HepG2 (cell line): ENCODE data around the gene NGEF. TPM values are rescaled to one million over a fixed set of nuclear protein-coding genes. Genes with fewer than 3 reads are reported as not detected.

Source experiments
- ATAC-seq: fragments of 200-7000 bp; cut with Tn5 transposase; 3 replicates; pipeline ENCODE4 v1.9.1; 2020; ENCODE audit warnings: mild to moderate bottlenecking, moderate library complexity
- BruUV-seq: library from RNA; stranded (reverse); fragments of 400-500 nt; replicated peaks from 2 replicates; lab custom pipeline; 2021; lab: Mats Ljungman, UMichigan
- CTCF ChIA-PET: fragments of 300-600 bp; formaldehyde crosslinking; extraction: SDS; loops from one replicate; lab custom pipeline; 2021; ENCODE audit warnings: low total read pairs, inconsistent platforms, low intra/inter-chr PET ratio; lab: Yijun Ruan, JAX
- POLR2A ChIA-PET: fragments of 350-600 bp; sonication (Branson Sonifier 250); formaldehyde crosslinking; loops from one replicate; lab custom pipeline; 2020; ENCODE audit warnings: antibody characterized with exemption, inconsistent platforms; lab: Yijun Ruan, JAX
- DNase-seq: peaks from one replicate; pipeline ENCODE4 v3.0.0-alpha.2; 2015; ENCODE audit warnings: low spot score
- FAIRE-seq: peaks from 3 replicates; lab custom pipeline; 2011; peaks lifted over from hg19 to GRCh38; lab: Jason Lieb, UNC
- H2AFZ ChIP-seq: one replicate; pipeline ENCODE4 v1.6.1; 2011; ENCODE audit warnings: low read length, inconsistent platforms
- H3K27ac ChIP-seq: fragments of 300-600 bp; 3 replicates; pipeline ENCODE4 v1.8.0; 2011; ENCODE audit warnings: mixed run types, mild to moderate bottlenecking, mixed read lengths, low read length, inconsistent platforms; ENCODE audit not compliant: insufficient read depth; ENCODE audit errors: extremely low read length
- H3K27me3 ChIP-seq, 2 experiments: fragments of 200-600 bp in 1 of 2; 2 replicates in 1 of 2; 3 replicates in 1 of 2; pipeline versions ENCODE4 v1.6.0 to v1.8.0; 2011; ENCODE audit warnings: low read length in 2 of 2, mild to moderate bottlenecking in 2 of 2, moderate library complexity in 2 of 2, inconsistent platforms in 1 of 2; ENCODE audit not compliant: insufficient read depth in 2 of 2, control insufficient read depth in 1 of 2
- H3K36me3 ChIP-seq, 2 experiments: fragments of 200-600 bp in 1 of 2; replicated peaks in 1 of 2; 2 replicates in 1 of 2; 3 replicates in 1 of 2; pipeline versions ENCODE4 v1.5.1 to v1.8.0; 2011; ENCODE audit warnings: low read length in 2 of 2, inconsistent platforms in 1 of 2; ENCODE audit not compliant: insufficient read depth in 2 of 2, control insufficient read depth in 1 of 2
- H3K4me1 ChIP-seq: 2 replicates; pipeline ENCODE4 v1.5.1; 2012; ENCODE audit warnings: low read length, inconsistent platforms; ENCODE audit not compliant: insufficient read depth
- H3K4me2 ChIP-seq: 2 replicates; pipeline ENCODE4 v1.6.0; 2011; ENCODE audit warnings: low read depth, low read length, inconsistent platforms
- H3K4me3 ChIP-seq, 3 experiments: fragments of 200-600 bp in 1 of 3; sonication (generic), shearing (Covaris generic) in 1 of 3; replicated peaks in 1 of 3; 2 replicates each; pipeline ENCODE4 v1.5.1; 2011 to 2016; ENCODE audit warnings: low read length in 3 of 3, inconsistent platforms in 2 of 3, low read depth in 2 of 3, mild to moderate bottlenecking in 2 of 3, control low read depth in 1 of 3, mixed read lengths in 1 of 3; ENCODE audit not compliant: insufficient read depth in 1 of 3
- H3K79me2 ChIP-seq: one replicate; pipeline ENCODE4 v1.6.1; 2011; ENCODE audit warnings: low read length, inconsistent platforms; ENCODE audit not compliant: insufficient read depth
- H3K9ac ChIP-seq: 2 replicates; pipeline ENCODE4 v1.6.0; 2011; ENCODE audit warnings: mild to moderate bottlenecking, low read depth, low read length, inconsistent platforms; ENCODE audit not compliant: insufficient read depth
- H3K9me3 ChIP-seq: 2 replicates; pipeline ENCODE4 v1.5.1; 2012; ENCODE audit warnings: mild to moderate bottlenecking, low read length
- H4K20me1 ChIP-seq: 2 replicates; pipeline ENCODE4 v1.6.0; 2011; ENCODE audit warnings: inconsistent platforms, mild to moderate bottlenecking, low read length, moderate library complexity; ENCODE audit not compliant: insufficient read depth
- ZFP37 ChIP-seq: sonication (generic); formaldehyde crosslinking; IDR thresholded peaks from 2 replicates; pipeline ENCODE4 v1.4.0; 2020; ENCODE audit warnings: missing genetic modification reagents, borderline replicate concordance
- ZNF512B ChIP-seq: sonication (generic); formaldehyde crosslinking; IDR thresholded peaks from 2 replicates; pipeline ENCODE4 v1.5.1; 2020; ENCODE audit warnings: missing genetic modification reagents, mild to moderate bottlenecking, borderline replicate concordance
- WGBS: methylation state at CpG from one replicate; pipeline ENCODE4 v1.1.6; 2017; ENCODE audit warnings: low lambda C conversion rate; 5-methylcytosine and 5-hydroxymethylcytosine counted together
- in situ Hi-C: cut with HindIII; loops from 2 replicates; pipeline ENCODE4 v1.10.0; 2017; ENCODE audit warnings: low pct_unique_long_range_greater_than_20kb; ENCODE audit not compliant: extremely low pct_ligation_motif_present
- intact Hi-C: fragments of 100-400 bp; cut with micrococcal nuclease; formaldehyde crosslinking; loops from one replicate; pipeline ENCODE4 v1.10.0; 2022; ENCODE audit not compliant: unreplicated experiment
- polyA plus RNA-seq, 8 experiments: library from polyadenylated mRNA; depleted of rRNA in 3 of 8; stranded (reverse) in 7 of 8; unstranded in 1 of 8; fragments of >200 nt; fragmentation: Illumina TruSeq in 4 of 8; extraction: Trizol in 4 of 8; gene quantifications; 2 replicates each; pipeline versions ENCODE4 v1.2.1 to v1.2.3, GENCODE V29; 2011 to 2016; ENCODE audit warnings: low read depth in 4 of 8, missing spikeins in 1 of 8, mixed read lengths in 1 of 8; ENCODE audit not compliant: insufficient read depth in 1 of 8
- total RNA-seq, 5 experiments: library from RNA; depleted of rRNA; stranded (reverse); fragments of >200 nt; fragmentation: Illumina TruSeq; extraction: Trizol; gene quantifications; 2 replicates each; pipeline ENCODE4 v1.2.3, GENCODE V29; 2016; ENCODE audit warnings: low read depth in 1 of 5

The NGEF gene
- total and polyA plus RNA-seq, 2 of the 13 experiments (the other 11 are each of a cell fraction or from before 2014, with no cell fraction given) = 14.4 to 36.9 TPM

GRCh38 chr2:232994446-232994845, 18.6 kb downstream of the NGEF start:
- Histone ChIP-seq H3K36me3 (no peaks in the 10 kb centered on the region), H3K4me2 (no peak overlapping the region)
- in situ Hi-C loops = no loop called here
- FAIRE-seq = no peak
- TF ChIP-seq ZNF512B = no peak
- TF ChIP-seq, all 625 proteins: peak for 0
- H3K4me3 ChIP-seq = no peak overlapping the region
- H3K9me3 ChIP-seq = no peaks in the 10 kb centered on the region
- DNase-seq (no peak), ATAC-seq (no peak)
- no peaks in the 10 kb centered on the region; the same call in 1 of the 2 replicates for H4K20me1 ChIP-seq
- no peak overlapping the region for H3K27ac ChIP-seq
- no peaks in the 10 kb centered on the region for H3K79me2 ChIP-seq
- no peaks in the 10 kb centered on the region for H3K4me1 ChIP-seq
- no peak overlapping the region for H2AFZ ChIP-seq
- H3K27me3 ChIP-seq = no peaks in the 10 kb centered on the region
- WGBS = 98% methylated on average over 5 of the region's 5 CpGs
- BruUV-seq = no TSS peak
- ChIA-PET CTCF (no interaction called here), POLR2A (no interaction called here)
- no peak overlapping the region for H3K9ac ChIP-seq
- intact Hi-C loops = no loop called here

GRCh38 chr2:232993231-232993821, 19.7 kb downstream of the NGEF start:
- TF ChIP-seq ZFP37 (CRISPR knock-in tag) = no peak
- no peak overlapping the region for H3K27ac ChIP-seq
- no peaks in the 10 kb centered on the region; the same call in 1 of the 2 replicates for H4K20me1 ChIP-seq
- intact Hi-C loops = no loop called here
- ChIA-PET POLR2A (no interaction called here), CTCF (no interaction called here)
- peak; percentile 60 for FAIRE-seq
- peaks cover 9% of the 10 kb centered on the region for H3K4me1 ChIP-seq
- in situ Hi-C loops = no loop called here
- H3K9ac ChIP-seq = no peak overlapping the region
- H3K36me3 ChIP-seq = no peaks in the 10 kb centered on the region
- 95% methylated on average over 4 of the region's 4 CpGs for WGBS
- BruUV-seq = no TSS peak
- H3K4me2 ChIP-seq = no peak overlapping the region
- no peaks in the 10 kb centered on the region for H3K27me3 ChIP-seq
- H3K79me2 ChIP-seq = no peaks in the 10 kb centered on the region
- no peak overlapping the region for H3K4me3 ChIP-seq
- no peak for ATAC-seq
- no peak overlapping the region for H2AFZ ChIP-seq
- H3K9me3 ChIP-seq = no peaks in the 10 kb centered on the region
- no peak for DNase-seq
